A172 (cell line): ENCODE results near the gene SYTL2. TPM values are rescaled to one million over a fixed set of nuclear protein-coding genes. Genes with fewer than 3 reads are reported as not detected.
"Not testable (repeated sequence)": the region's sequence is repeated elsewhere in the genome, so short reads cannot be mapped to it uniquely, and the experiment has no call there.

Source experiments
- DNase-seq: peaks from one replicate; pipeline ENCODE4 v3.0.0-alpha.2; 2015; ENCODE audit warnings: low spot score
- total RNA-seq: library from RNA; depleted of rRNA; stranded (reverse); fragments of >200 nt; shearing (Covaris generic); gene quantifications from 2 replicates; pipeline ENCODE4 v1.2.3, GENCODE V29; 2014

Gene SYTL2
- total RNA-seq, 1 experiment from 2014 or later, result 39.2 TPM

DNA sequence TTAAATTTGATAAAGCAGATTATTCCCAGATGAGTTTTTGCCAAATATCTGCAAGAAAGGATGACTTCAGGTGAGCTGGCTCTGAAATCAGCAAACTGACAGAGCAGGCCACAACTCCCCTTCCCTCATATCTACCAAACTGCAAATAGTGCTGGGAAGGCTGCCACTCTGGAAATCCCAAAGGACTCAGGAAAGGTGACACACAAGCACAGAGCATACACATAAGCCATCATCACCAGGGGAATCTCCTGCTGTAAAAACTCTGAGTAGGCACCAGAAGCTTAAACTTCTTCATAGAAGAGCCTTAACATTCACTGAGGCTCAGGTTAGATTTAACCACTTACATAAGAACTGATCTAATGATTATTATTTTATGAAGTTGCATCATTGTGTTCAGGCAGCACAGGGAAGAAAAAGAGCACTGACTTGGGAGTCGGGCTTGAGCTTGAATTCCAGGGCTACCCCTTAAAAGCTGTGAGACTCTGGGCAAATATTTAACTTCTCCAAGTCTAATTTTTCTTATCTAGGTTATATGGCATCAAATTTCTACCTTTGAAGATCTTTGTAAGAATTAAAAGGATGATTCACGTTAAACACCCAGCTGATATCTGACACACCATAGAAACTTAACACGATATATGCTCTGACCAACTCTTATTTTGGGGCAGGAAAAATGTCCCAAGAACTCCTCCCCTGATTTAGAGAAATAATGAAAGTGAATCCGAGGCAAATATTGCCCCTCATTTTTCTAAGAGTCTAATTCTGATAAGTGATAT is 15.0 kb downstream of the SYTL2 start:
- DNase-seq, result no peak

DNA sequence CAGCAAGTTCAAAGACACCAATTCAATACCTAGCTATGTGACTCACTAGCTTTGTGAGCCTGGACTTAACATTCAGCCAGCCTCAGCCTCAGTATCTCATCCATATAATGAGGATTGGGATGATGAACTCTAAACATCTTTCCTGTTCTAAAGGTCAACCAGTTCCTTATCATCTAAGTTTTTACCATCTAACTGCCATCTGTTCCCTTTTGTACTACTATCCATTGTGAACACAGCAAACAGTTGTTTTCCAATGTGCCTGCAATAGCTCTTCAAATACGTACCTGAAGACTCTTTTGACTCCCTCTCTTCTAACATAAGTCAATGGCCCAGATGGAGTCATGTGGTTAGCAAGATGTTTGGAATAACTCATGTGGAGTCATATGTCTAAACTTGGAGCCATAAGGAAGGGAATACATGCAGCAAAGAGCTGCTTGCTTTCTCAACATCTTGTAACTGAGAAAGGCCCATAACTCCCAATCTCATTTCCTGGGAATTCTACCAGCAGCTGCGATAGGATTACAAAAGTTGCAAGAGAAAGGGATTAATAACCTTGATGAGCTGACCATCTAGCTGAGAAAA is 19.4 kb downstream of the SYTL2 start:
- DNase-seq, result no peak

DNA sequence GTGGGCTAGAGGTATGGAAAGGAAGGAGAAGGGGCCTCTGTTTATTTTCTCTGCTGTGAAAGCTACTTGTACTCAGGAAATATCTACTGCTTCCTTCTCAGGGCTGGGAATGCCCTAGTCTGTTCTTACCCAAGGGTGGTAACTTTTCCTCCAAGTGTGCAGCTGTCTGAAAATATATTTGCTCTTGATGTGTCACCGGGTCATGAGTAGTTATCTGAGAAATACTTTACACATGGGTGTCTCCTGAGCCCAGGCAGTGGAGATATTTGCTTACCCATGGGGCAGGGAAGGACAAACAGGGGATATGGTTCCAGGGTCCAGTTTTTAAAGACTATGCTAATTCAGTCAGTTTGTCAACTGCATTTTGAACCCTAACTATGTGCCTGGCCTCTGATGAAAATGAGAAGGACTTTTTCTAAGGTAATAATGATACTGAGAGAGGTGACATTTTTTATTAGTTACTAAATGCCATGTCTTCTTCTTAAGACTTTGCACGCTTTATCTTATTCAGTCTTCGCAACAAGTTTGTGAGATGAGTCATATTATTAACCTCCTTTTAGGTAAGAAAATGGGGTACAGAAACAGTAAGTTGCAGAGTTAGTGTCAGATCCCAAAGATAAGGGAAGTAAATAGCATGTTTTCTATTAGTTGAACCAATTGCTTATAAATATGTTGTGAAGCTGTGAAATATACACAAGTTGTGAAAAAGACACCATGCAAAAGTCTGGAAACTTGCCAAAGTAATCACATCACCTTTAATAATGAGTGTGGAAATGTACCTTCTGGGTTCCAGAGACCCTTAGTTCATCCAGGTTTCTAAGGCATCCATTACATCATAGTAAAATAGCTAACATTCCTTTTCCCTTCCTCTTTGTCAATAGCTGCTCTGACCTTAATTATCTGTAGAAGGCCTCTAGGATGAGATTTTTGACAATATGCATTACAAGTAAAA is 22.9 kb downstream of the SYTL2 start:
- DNase-seq, result peak; percentile 42

DNA sequence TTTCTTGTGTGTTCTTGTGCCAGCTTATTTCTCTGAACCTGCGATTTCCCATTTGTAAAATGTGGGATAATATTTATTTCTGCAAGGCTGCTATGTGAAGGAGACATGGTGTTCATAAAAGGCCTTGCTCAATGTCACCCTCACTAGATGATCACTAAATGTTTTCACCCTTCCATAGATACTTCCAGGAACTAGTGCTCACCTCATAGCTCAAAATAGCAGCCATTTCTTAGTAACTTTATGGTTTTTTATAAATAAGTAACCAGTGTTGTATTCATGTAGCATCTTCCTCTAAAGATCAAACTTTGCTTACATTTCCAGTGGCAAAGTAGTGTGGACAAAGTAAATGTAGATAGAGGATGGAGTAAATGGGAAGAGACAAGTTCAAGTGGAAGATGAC is 23.8 kb downstream of the SYTL2 start:
- no peak for DNase-seq

DNA sequence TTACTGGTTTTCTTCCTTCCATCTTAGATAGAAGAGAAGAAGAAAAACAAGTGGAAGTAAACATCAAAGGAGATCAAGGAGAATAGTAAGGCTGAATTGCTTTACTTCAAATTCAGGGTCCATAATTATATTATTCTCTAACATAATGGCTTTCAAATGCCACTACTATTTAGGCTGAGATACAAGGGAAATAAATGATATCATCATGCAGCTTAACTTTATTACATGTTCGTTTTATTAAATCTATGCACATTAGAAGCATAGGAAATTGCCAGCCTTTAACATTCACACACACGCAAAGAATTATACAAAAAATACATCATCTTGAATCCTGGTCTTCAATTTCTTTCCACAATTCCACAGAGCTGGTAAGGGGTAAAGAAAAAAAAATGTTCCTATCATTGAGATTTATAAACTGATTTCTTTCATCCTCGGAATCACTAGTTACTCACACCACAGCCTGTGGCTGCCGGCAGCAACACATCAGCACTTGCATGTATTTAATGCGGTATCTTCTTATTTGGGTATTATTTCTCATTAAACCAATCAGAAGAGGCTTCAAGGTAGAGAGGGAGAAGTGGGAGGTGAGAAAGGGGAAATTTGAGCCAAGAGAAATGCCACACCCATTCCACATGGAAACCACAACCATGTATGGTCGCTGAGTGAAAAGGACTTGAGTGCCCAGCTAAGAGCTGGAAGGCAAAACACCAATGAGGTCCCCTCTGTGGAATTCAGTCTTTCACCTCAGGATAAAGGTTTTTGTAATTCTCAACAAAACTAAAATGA is 26.3 kb downstream of the SYTL2 start:
- DNase-seq, result no peak

DNA sequence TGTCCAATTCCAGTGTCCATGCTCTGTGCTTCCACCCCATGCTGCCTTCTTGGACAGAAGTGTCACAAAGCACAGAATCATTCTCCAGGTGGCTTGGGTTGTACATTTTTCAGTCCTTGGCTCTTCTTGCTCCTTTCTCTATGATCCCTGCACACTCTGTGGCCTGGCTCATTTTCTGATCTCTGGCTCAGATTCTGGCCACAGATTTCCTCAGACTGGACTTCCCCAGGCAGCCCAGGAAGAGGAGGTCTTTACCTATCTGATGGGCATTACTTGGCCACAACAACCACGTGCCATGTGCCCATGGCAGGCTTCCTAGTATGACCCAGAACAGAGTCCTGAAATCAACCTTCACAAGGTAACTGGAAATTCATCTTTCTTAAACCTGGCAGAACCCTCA is 27.2 kb downstream of the SYTL2 start:
- DNase-seq, result no peak

DNA sequence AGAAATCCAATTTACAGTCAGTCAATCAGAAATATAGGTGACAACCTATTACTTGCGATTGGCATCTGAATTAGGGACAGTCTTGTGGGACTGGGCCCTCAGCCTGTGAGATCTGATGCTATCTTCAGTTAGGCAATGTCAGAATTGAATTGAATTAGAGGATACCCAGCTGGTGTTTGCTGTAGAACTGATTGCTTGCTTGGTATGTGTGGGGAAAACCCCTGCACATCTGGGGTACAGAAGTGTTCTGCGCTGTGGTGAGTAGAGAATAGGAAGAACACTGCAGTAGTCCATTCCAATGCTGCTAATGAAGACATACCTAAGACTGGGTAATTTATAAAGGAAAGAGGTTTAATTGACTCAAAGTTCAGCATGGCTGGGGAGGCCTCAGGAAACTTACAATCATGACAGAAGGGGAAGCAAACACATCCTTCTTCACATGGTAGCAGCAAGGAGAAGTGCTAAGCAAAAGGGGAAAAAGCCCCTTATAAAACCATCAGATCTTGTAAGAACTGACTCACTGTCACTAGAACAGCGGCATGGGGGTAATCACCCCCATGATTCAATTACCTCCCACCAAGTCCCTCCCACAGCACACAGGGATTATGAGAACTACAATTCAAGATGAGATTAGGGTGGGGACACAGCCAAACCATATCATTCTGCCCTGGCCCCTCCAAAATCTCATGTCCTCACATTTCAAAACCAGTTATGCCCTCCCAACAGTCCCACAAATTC is 30.0 kb downstream of the SYTL2 start:
- not testable (repeated sequence) for DNase-seq

DNA sequence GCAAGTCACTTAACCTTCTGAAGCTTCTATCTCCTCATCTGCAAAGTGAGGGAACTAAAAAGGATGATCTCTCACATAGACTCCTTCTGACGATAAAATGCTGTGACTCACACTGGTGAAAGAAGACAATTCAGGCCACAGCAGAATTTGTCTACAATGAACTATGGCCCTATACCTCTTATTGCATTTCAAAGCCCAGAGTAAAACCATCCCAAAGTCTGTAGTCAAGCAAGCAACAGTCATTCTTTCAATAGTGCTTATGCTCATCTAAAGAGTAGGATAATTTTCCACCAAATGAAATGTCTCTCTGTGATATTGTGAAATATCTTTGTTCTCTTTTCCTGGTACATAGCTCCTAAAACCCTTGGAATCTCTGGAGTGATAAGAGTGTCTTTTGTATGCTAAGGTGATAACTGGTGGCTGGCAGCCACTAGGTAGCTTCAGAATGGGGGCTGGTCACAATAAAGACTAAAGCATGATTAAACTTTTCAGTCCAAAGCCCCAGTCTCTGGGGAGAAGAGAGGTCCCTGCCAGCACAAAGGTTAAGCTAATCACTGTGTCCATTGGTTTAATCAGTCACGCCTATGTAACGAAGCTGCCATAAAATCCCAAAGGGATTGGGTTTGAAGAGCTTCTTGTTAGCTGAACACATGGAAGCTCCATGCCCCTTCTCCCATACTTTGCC is 30.8 kb downstream of the SYTL2 start:
- no peak for DNase-seq

DNA sequence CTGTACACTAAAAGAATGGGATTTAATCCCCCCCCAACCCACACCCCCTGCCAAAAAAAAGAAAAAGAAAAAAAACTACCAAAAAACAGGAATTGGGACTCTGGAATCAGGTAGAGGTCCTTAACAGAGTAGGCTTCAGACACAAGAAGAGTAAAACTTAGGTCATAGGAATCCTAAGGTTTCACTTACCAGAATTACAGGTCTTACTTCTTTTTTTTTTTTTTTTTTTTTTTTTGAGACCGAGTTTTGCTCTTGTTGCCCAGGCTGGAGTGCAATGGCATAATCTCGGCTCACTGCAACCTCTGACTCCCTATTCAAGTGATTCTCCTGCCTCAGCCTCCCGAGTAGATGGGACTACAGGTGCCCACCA is 33.4 kb downstream of the SYTL2 start:
- DNase-seq, result not testable (repeated sequence)

DNA sequence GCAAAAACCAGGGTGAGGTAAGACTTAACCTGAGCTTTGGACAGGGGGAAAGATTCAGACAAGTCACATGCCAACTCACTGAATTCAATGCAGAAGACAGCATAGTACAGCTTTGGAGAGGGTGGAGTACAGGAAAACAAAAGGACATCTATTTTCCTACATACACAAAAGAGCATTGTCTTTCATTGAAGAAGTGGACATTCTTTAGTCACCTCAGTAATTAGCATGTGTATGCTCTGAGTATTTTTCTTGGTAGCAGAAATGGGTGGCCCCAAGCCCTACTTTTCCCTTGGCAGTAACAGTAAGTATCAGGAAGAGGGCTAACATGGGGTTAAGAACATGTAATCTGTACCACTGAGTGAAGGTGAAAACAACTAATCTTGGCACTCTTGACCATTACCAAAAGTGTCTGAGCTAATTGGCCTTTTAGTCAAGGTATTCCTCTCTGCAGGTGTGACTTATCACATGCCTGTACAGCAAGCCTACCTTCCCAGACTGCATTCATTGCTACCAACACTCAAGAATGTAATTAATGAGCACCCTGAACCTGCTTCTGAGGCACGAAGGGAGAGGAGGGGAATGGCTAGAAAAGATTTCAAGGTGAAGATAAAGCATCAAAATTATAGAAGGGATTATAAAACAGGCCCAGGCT is 33.9 kb downstream of the SYTL2 start:
- DNase-seq, result no peak

DNA sequence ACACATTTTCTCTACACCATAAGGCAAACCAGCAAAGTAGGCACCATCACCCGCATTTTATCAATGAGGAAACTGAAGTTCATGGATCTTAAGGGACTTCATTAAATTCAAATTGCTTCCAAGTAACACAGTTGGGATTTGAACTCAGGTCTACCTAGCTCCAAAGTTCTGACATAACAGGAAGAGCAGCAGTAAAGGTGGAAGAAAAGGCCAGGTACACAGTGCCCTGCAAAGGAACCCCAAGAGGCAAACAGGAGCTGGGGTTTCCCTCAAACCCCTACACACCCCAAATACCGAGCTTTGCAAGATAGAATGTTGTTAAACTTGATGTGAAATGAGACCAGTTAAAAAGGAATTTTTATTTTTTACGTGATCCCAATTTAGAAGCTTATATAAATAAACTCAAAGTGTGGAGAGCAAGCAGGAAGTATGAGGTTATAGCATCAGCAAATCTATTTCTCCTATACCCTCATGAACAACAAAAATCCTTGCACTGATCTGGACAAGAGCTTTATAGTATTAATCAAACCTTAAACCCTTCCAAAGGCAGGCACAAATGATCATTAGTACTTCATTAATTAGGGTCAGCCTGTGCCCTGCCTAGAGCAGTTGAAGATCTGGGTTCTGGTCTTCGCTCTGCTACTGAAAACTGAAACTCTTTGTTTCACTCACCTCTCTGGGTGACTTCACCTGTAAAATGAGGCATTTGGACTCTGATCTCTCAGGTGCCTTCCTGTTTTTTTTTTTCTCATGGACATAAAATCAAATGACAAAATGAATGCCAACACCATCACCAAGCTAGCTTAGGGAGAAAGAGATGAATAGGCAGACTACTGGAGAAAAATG is 36.5 kb downstream of the SYTL2 start:
- DNase-seq, result no peak

DNA sequence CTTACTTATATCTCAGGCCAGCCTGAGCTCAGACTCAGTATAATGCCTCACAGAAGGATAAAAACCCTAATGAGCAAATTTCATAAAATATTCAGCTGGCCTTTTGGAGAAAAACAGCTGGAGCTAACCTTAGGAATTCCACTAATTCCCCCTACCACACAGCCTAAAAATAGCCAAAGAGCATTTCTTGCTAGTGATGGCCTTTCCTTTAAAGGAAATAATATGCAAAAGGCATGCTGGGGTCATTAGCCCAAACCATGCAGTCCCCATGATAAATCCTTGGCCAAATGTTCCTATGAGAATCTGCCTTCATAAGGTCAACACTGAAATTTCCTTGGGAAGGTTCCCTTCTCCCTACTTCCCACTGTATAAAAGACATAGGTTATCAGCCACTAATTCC is 38.2 kb downstream of the SYTL2 start:
- DNase-seq, result no peak

DNA sequence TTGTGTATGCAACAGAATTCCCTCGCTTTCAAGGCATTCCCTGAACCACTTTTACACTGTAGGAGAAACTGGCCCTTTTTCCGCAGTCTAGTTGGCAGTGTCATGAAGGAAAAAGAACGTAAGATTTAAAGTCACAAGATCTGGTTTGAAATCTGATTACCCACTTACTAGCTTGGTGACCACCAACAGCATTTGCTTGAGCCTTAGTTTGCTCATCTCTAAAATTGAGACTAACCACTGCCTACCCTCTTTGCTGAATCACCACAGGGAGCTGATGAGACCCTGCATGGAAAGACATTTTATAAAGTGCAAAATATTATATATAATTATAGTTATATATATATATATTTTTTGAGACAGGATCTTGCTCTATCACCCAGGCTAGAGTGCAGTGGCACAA is 39.4 kb downstream of the SYTL2 start:
- no peak for DNase-seq

DNA sequence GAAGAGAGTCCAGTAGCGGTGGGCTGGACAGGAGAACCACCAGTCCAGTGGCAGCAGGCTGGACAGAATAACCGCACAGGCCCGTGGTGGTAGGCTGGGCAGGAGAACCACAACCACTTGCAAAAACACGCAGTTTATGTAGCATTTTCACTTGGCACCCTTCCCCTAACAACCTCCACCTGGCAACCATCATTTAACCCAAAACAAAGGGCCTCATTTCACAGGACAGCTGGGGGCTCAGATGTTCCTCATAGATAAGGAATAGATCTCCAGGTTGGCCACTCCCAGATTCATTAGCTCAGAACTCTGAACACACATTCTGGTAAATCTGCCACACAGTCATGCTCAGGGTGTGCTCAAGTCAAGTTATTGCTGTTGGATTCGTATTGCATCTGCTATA is 41.2 kb downstream of the SYTL2 start:
- no peak for DNase-seq

DNA sequence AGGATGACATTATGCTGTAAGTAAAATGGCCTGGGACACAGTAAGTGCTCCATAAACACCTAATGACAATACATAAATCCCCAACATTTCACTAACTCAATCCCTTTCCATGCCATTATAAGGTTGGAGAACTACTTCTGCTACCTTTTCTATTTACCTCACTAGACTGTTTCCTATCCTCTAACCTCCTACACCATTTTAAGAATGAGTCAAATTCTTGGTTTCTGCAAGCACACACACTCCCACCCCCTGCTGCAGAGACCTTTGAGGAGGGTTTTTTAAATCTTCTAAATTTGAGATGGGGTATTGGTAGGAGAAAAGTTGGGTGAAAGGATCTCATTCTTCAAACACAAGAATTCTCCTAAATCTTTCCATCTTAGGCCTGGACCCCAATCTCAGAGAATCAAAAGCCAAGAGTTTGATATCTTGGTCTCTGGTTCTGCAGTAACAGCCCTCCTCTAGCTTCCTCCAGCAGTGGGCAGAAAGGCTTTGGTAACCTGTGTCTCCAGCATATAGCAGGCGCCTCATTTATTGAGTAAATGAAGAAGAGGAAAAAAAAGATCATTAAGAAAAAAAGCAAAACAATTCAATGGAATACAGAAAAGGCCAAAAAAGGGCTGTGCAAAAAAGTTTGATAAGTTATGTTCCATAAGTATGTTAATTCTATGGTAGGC is 42.3 kb downstream of the SYTL2 start:
- no peak for DNase-seq

DNA sequence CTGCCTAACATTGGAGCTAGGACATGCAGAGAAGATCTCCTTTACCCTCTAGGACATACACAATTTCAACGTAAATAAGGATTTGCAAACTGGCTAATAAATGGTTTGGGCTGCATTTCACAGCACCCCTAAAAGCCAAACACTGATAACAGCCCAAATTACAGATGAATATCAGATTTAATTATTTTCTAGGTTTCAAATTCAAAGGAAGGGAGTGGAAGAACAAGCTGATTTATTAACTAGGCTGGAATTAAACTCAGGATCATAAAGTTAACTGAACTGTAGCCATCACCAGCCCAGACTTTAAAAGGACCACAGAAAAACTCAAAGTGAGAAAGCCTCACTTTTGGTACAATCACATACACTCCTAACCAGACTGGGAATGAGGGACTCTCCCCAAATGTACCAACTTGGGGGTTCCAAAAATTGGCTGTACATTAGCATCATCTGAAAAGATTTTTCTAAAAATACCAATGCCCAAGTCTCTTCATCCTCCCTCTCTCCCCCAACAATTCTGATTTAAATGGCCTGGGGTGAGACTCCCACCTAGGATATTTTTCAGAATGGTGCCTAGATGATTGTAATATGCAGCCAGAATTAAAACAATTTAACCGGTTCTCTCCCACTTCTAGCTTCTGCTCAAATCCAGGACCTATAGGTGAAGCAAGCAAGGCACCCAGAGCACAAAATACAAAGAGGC is 43.5 kb downstream of the SYTL2 start:
- DNase-seq, result no peak

DNA sequence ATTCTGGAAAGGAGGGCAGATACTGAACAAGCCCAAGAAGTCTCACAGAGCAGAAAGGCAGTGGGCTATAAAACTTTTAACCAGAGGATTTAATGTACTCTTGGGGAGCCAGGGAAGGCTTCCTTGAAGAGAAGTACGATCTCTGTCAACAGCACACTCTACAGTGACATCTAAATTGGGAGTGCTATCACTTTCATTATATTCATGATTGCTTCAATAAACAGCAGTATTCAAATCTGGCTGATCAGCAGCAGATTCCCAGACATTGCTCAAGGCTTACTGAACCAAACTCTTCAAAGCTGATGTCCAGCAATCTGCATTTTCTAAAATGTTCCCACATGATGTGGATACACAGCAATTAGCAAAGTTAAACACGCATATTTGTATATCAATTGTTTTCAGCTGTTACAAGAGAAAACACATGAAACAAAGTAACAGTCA is 44.2 kb downstream of the SYTL2 start:
- no peak for DNase-seq

DNA sequence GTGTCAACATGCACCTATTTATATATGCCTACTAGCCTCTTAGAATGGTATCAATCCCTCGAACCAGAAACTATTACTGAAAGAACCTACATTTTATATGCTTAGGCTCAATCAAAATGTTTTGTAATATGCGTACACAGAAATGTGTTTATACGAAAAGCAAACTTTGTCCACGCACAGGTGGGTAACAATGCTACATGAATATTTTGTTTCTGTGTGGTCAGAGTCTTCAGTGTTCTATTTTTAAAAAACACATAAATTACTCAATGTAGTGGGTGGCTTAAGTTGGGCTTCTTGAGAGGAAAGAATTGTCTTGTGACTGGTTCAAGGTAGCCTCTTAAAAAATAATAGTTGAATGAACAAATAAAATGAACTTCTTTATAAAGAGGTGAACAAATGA is 46.1 kb downstream of the SYTL2 start:
- no peak for DNase-seq
